ENCODE data around the gene CDIPT. TPM values are rescaled to one million over a fixed set of nuclear protein-coding genes. Genes with fewer than 3 reads are reported as not detected.

Gene CDIPT
- total RNA-seq, 1 donor from 2014 or later: 21.0 TPM

- H3K27ac ChIP-seq: no peak overlapping the region
- H3K36me3 ChIP-seq: no peaks in the 10 kb centered on the region
- H3K79me2 ChIP-seq (ENCODE audit: low read depth): no peaks in the 10 kb centered on the region
- Mint-ChIP-seq H3K4me3 (no peak overlapping the region), H3K4me1 (peaks cover 5% of the 10 kb centered on the region), H3K36me3 (no peaks in the 10 kb centered on the region), H3K9me3 (no peaks in the 10 kb centered on the region), H3K27me3 (ENCODE audit: insufficient read depth, low read depth) (peaks cover 15% of the 10 kb centered on the region), H3K27ac (no peak overlapping the region)
- peak overlapping the region; percentile 34 for H3K9ac ChIP-seq
- peaks cover 19% of the 10 kb centered on the region for H3F3A ChIP-seq (ENCODE audit: low read depth)
- TF ChIP-seq, protein P1, sequence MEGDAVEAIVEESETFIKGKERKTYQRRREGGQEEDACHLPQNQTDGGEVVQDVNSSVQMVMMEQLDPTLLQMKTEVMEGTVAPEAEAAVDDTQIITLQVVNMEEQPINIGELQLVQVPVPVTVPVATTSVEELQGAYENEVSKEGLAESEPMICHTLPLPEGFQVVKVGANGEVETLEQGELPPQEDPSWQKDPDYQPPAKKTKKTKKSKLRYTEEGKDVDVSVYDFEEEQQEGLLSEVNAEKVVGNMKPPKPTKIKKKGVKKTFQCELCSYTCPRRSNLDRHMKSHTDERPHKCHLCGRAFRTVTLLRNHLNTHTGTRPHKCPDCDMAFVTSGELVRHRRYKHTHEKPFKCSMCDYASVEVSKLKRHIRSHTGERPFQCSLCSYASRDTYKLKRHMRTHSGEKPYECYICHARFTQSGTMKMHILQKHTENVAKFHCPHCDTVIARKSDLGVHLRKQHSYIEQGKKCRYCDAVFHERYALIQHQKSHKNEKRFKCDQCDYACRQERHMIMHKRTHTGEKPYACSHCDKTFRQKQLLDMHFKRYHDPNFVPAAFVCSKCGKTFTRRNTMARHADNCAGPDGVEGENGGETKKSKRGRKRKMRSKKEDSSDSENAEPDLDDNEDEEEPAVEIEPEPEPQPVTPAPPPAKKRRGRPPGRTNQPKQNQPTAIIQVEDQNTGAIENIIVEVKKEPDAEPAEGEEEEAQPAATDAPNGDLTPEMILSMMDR (IDR thresholded peaks at IDR 0.05): no peak
- TF ChIP-seq EZH2 (IDR thresholded peaks at IDR 0.05) (no peak), EZH2phosphoT487 (IDR thresholded peaks at IDR 0.05) (no peak)
- no peak for DNase-seq (ENCODE audit: low spot score)
- no peak overlapping the region for H3K4me2 ChIP-seq
- no peaks in the 10 kb centered on the region for H4K20me1 ChIP-seq (ENCODE audit: low read depth)
- H3K9me3 ChIP-seq (ENCODE audit: low read depth): no peaks in the 10 kb centered on the region
- no peak overlapping the region for H3K4me3 ChIP-seq
- H3K27me3 ChIP-seq: peaks cover 16% of the 10 kb centered on the region
- peaks cover 3% of the 10 kb centered on the region for H3K4me1 ChIP-seq
- H2AFZ ChIP-seq (replicated peaks): no peak overlapping the region
These were observed 18.0 kb upstream of the CDIPT start for GRCh38 chr16:29881050-29881449.

DNA sequence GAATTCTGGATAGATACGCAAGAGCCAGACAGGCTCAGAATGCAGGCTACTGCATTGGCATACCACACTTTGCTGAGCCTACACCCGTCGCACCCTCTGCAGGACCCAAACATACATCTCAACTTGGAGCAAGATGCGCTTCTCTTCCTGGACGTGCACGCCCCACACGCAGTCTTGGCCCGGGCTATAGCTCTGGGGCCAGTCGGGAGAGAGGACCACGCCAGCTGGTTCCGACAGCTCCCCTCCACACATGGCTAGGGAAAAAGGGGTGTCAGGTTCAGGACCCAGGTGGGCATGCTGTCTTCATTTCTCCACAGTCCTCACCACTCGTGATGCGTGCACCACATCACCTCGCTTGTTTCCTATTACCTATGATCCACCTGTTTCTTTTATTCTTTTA is 15.1 kb upstream of the CDIPT start:
- Mint-ChIP-seq H3K4me3 (no peak overlapping the region), H3K9me3 (no peaks in the 10 kb centered on the region), H3K27me3 (ENCODE audit: insufficient read depth, low read depth) (peaks cover 23% of the 10 kb centered on the region), H3K36me3 (no peaks in the 10 kb centered on the region), H3K27ac (no peak overlapping the region), H3K4me1 (peaks cover 7% of the 10 kb centered on the region)
- Histone ChIP-seq H3K9ac (no peak overlapping the region), H3K9me3 (ENCODE audit: low read depth) (no peaks in the 10 kb centered on the region), H2AFZ (replicated peaks) (peak overlapping the region; percentile 55), H3K36me3 (no peaks in the 10 kb centered on the region), H3F3A (ENCODE audit: low read depth) (peaks cover 23% of the 10 kb centered on the region), H4K20me1 (ENCODE audit: low read depth) (no peaks in the 10 kb centered on the region), H3K27ac (no peak overlapping the region), H3K27me3 (peaks cover 20% of the 10 kb centered on the region), H3K79me2 (ENCODE audit: low read depth) (no peaks in the 10 kb centered on the region), H3K4me2 (peak overlapping the region; percentile 39), H3K4me1 (peaks cover 3% of the 10 kb centered on the region), H3K4me3 (no peak overlapping the region)
- no peak for DNase-seq (ENCODE audit: low spot score)
- TF ChIP-seq, protein P1 (IDR thresholded peaks at IDR 0.05): no peak
- TF ChIP-seq EZH2 (IDR thresholded peaks at IDR 0.05): no peak
- no peak for TF ChIP-seq EZH2phosphoT487 (IDR thresholded peaks at IDR 0.05)

- peaks cover 7% of the 10 kb centered on the region for H3K4me1 Mint-ChIP-seq
- H3K27me3 Mint-ChIP-seq (ENCODE audit: insufficient read depth, low read depth): peaks cover 26% of the 10 kb centered on the region
- H3K36me3 Mint-ChIP-seq: no peaks in the 10 kb centered on the region
- H3K9me3 ChIP-seq (ENCODE audit: low read depth): no peaks in the 10 kb centered on the region
- peaks cover 3% of the 10 kb centered on the region for H3K4me1 ChIP-seq
- peak; percentile 97 for DNase-seq (ENCODE audit: low spot score)
- peaks cover 20% of the 10 kb centered on the region for H3K27me3 ChIP-seq
- H3K4me3 ChIP-seq: peak overlapping the region; percentile 47
- H3K4me3 Mint-ChIP-seq: peak overlapping the region; percentile 41
- H4K20me1 ChIP-seq (ENCODE audit: low read depth): no peaks in the 10 kb centered on the region
- H3K36me3 ChIP-seq: no peaks in the 10 kb centered on the region
- TF ChIP-seq EZH2 (IDR thresholded peaks at IDR 0.05) (no peak), EZH2phosphoT487 (IDR thresholded peaks at IDR 0.05) (no peak)
- TF ChIP-seq, protein P1 (IDR thresholded peaks at IDR 0.05): no peak
- no peaks in the 10 kb centered on the region for H3K79me2 ChIP-seq (ENCODE audit: low read depth)
- H3K9me3 Mint-ChIP-seq: no peaks in the 10 kb centered on the region
- peaks cover 23% of the 10 kb centered on the region for H3F3A ChIP-seq (ENCODE audit: low read depth)
- no peak overlapping the region for H3K27ac ChIP-seq
- peak overlapping the region; percentile 65 for H3K4me2 ChIP-seq
- H3K9ac ChIP-seq: no peak overlapping the region
- H3K27ac Mint-ChIP-seq: no peak overlapping the region
- H2AFZ ChIP-seq (replicated peaks): peak overlapping the region; percentile 55
These were observed 14.4 kb upstream of the CDIPT start for GRCh38 chr16:29877266-29877961.
